MCF 10A (cell line): Measurements from ENCODE around the gene CFB. TPM values are rescaled to one million over a fixed set of nuclear protein-coding genes. Genes with fewer than 3 reads are reported as not detected.

Source experiments
- BruUV-seq: library from RNA; stranded (reverse); fragments of 400-500 nt; replicated peaks from 2 replicates; lab custom pipeline; 2021; lab: Mats Ljungman, UMichigan
- CTCF ChIA-PET: fragments of 300-600 bp; sonication (Branson Sonifier 250); formaldehyde crosslinking; extraction: SDS; loops from one replicate; lab custom pipeline; 2021; ENCODE audit warnings: antibody characterized with exemption, inconsistent platforms; lab: Yijun Ruan, JAX
- POLR2A ChIA-PET: fragments of 300-600, 350-650 bp; sonication (Branson Sonifier 250); formaldehyde crosslinking; extraction: SDS; loops from one replicate; lab custom pipeline; 2020; ENCODE audit warnings: antibody characterized with exemption, inconsistent platforms; lab: Yijun Ruan, JAX
- DNase-seq: peaks from one replicate; pipeline ENCODE4 v3.0.0-alpha.2; 2018; ENCODE audit not compliant: unreplicated experiment
- H3K27ac Mint-ChIP-seq: one replicate; pipeline ENCODE4 v1.8.0; 2022; ENCODE audit warnings: mild to moderate bottlenecking, low read depth, mixed read lengths; ENCODE audit not compliant: unreplicated experiment
- H3K27me3 Mint-ChIP-seq: one replicate; pipeline ENCODE4 v1.8.0; 2022; ENCODE audit warnings: mixed read lengths; ENCODE audit not compliant: insufficient read depth, unreplicated experiment
- H3K36me3 Mint-ChIP-seq: one replicate; pipeline ENCODE4 v1.8.0; 2022; ENCODE audit warnings: mild to moderate bottlenecking, moderate library complexity, mixed read lengths; ENCODE audit not compliant: insufficient read depth, unreplicated experiment
- H3K4me1 Mint-ChIP-seq: one replicate; pipeline ENCODE4 v1.8.0; 2022; ENCODE audit warnings: mixed read lengths; ENCODE audit not compliant: insufficient read depth, unreplicated experiment
- H3K4me3 Mint-ChIP-seq: one replicate; pipeline ENCODE4 v1.8.0; 2022; ENCODE audit warnings: mild to moderate bottlenecking, moderate library complexity, mixed read lengths; ENCODE audit not compliant: unreplicated experiment
- H3K9me3 Mint-ChIP-seq: one replicate; pipeline ENCODE4 v1.8.0; 2022; ENCODE audit warnings: mixed read lengths; ENCODE audit not compliant: unreplicated experiment
- intact Hi-C: fragments of 100-400 bp; cut with micrococcal nuclease; formaldehyde crosslinking; loops from 2 replicates; pipeline ENCODE4 v1.14.1; 2022
- total RNA-seq: library from RNA; stranded (reverse); gene quantifications from 2 replicates; pipeline ENCODE4 v1.2.3, GENCODE V29; 2022
- TF ChIP-seq, protein P1 (sequence below): fragments of 200-600 bp; IDR thresholded peaks from one replicate; pipeline ENCODE4 v1.8.0; 2022; ENCODE audit warnings: antibody characterized with exemption, mild to moderate bottlenecking; ENCODE audit not compliant: unreplicated experiment

The CFB gene
- total RNA-seq, 1 experiment from 2014 or later: 24.6 TPM

- intact Hi-C loops: no loop called here
- TF ChIP-seq, protein P1, sequence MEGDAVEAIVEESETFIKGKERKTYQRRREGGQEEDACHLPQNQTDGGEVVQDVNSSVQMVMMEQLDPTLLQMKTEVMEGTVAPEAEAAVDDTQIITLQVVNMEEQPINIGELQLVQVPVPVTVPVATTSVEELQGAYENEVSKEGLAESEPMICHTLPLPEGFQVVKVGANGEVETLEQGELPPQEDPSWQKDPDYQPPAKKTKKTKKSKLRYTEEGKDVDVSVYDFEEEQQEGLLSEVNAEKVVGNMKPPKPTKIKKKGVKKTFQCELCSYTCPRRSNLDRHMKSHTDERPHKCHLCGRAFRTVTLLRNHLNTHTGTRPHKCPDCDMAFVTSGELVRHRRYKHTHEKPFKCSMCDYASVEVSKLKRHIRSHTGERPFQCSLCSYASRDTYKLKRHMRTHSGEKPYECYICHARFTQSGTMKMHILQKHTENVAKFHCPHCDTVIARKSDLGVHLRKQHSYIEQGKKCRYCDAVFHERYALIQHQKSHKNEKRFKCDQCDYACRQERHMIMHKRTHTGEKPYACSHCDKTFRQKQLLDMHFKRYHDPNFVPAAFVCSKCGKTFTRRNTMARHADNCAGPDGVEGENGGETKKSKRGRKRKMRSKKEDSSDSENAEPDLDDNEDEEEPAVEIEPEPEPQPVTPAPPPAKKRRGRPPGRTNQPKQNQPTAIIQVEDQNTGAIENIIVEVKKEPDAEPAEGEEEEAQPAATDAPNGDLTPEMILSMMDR: no peak
- Mint-ChIP-seq H3K27me3 (no peaks in the 10 kb centered on the region), H3K27ac (no peak overlapping the region), H3K4me3 (peak overlapping the region; percentile 80), H3K4me1 (peaks cover 21% of the 10 kb centered on the region), H3K36me3 (peaks cover 87% of the 10 kb centered on the region), H3K9me3 (no peaks in the 10 kb centered on the region)
- POLR2A ChIA-PET: interaction anchor here (6.9 kb wide), 1 partner anchor 10 kb away, joined by 109 read pairs; the partner anchor contains the start of genes NELFE and SKIC2
- CTCF ChIA-PET: interaction anchor here (0.6 to 3.9 kb wide), 2 partner anchors 17 to 315 kb away, joined by 4 to 14 read pairs; no protein-coding TSS in a partner anchor
- no peak for DNase-seq
- no TSS peak for BruUV-seq
These were observed 23.2 kb downstream of the CFB start for GRCh38 chr6:31968791-31969711.

DNA sequence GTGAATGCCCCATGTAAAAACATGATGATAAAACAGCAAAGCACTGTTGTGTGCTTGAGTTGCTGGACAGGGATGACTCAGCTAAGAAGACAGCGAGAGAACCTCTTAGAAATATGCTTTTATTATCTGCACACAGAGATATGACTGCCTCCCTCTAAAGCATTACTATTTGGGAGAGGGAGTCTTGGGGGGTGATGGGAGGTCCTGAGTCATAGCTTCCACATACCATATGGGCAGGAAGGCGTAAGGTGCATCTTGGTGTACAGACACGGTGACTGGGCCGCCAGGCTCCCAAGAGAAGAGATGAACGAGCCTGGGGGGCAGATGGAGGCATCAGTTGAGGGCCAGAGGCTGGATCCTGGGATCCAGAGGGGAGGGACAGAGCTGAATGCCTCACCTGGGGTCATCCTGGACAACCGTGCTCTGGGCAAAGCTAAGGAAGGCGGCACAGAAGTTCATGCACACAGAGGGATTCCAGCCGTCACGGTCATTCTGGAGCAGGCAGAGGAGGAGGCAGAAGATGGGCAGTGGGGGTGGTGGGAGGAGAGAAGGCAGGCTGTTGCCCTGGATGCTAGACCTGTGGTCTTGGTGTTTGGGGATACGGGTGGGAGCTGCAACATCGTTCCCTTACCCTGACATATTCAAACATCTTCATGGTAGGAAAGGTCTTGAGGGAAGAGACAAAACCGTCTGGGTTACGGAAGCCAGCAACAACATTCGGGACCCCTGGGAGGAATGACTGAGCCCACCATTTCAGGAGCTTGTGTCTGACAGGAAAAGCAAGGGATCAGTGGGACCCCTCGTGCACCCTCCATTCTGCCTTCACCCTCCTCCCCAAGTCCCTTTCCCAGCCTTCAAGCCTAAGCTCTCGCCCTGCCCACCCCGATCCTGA lies 24.1 kb downstream of the CFB start:
- Mint-ChIP-seq H3K4me3 (peak overlapping the region; percentile 80), H3K36me3 (peaks cover 85% of the 10 kb centered on the region), H3K27me3 (no peaks in the 10 kb centered on the region), H3K4me1 (peaks cover 21% of the 10 kb centered on the region), H3K27ac (peak overlapping the region; percentile 100), H3K9me3 (no peaks in the 10 kb centered on the region)
- ChIA-PET POLR2A (interaction anchor here (0.6 to 6.9 kb wide), 11 partner anchors 8 to 309 kb away, joined by 3 to 109 read pairs (median 9); partner anchors contain the start of genes ATF6B, C6orf47, CFB and EHMT2), CTCF (interaction anchor here (0.5 to 3.9 kb wide), 8 partner anchors 10 to 1604 kb away, joined by 3 to 14 read pairs (median 3); no protein-coding TSS in a partner anchor)
- no peak for DNase-seq
- BruUV-seq: no TSS peak
- intact Hi-C loops: loop anchor here (10.0 kb wide), 1 partner anchor 185 kb away; the partner anchor contains the start of genes PPT2 and PRRT1
- TF ChIP-seq, protein P1: no peak

GRCh38 chr6:31970604-31971271 lies 24.8 kb downstream of the CFB start:
- ChIA-PET CTCF (interaction anchor here (0.6 to 1.5 kb wide), 5 partner anchors 9 to 1604 kb away, joined by 3 to 4 read pairs (median 3); no protein-coding TSS in a partner anchor), POLR2A (interaction anchor here (0.6 to 6.9 kb wide), 21 partner anchors 9 to 429 kb away, joined by 3 to 109 read pairs (median 5); partner anchors contain the start of genes AGPAT1, ATF6B, C6orf47 and CFB)
- TF ChIP-seq, protein P1: no peak
- peak overlapping the region; percentile 80 for H3K4me3 Mint-ChIP-seq
- peaks cover 21% of the 10 kb centered on the region for H3K4me1 Mint-ChIP-seq
- no peaks in the 10 kb centered on the region for H3K9me3 Mint-ChIP-seq
- DNase-seq: peak; percentile 23
- peaks cover 81% of the 10 kb centered on the region for H3K36me3 Mint-ChIP-seq
- no TSS peak for BruUV-seq
- H3K27me3 Mint-ChIP-seq: no peaks in the 10 kb centered on the region
- intact Hi-C loops: loop anchor here (1.0 to 10.0 kb wide), 2 partner anchors 11 to 184 kb away; partner anchors contain the start of genes PPT2, PRRT1 and SKIC2
- peak overlapping the region; percentile 100 for H3K27ac Mint-ChIP-seq
